Left ventricle myocardium inferior (tissue), 1 donor: ENCODE measurements around the gene PDPN. TPM values are rescaled to one million over a fixed set of nuclear protein-coding genes. Genes with fewer than 3 reads are reported as not detected.

Source experiments
- DNase-seq: peaks from one replicate; pipeline ENCODE4 v3.0.0-alpha.2; 2020
- H3K27ac ChIP-seq: fragments of 200-600 bp; replicated peaks from 2 replicates; pipeline ENCODE4 v1.8.0; 2021
- H3K27me3 ChIP-seq: fragments of 200-600 bp; 2 replicates; pipeline ENCODE4 v1.8.0; 2021; ENCODE audit warnings: low read depth
- H3K36me3 ChIP-seq: fragments of 200-600 bp; 2 replicates; pipeline ENCODE4 v1.8.0; 2021
- H3K4me1 ChIP-seq: fragments of 200-600 bp; 2 replicates; pipeline ENCODE4 v1.8.0; 2021
- H3K4me3 ChIP-seq: fragments of 200-600 bp; 2 replicates; pipeline ENCODE4 v1.8.0; 2021; ENCODE audit warnings: mild to moderate bottlenecking, moderate library complexity
- H3K9me3 ChIP-seq: fragments of 200-600 bp; replicated peaks from 2 replicates; pipeline ENCODE4 v1.8.0; 2021
- intact Hi-C: fragments of 100-400 bp; cut with micrococcal nuclease; formaldehyde crosslinking; loops from one replicate; pipeline ENCODE4 v1.11.0; 2022
- total RNA-seq: library from RNA; stranded (reverse); fragmentation: NEBNext Ultra II Directional; extraction: Animal tissue kit (Norgen Biotek cat#: 25700); gene quantifications from one replicate; pipeline ENCODE4 v1.2.1, GENCODE V29; 2021
- TF ChIP-seq, protein P1 (sequence below): fragments of 200-600 bp; IDR thresholded peaks from 2 replicates; pipeline ENCODE4 v1.8.0; 2021; ENCODE audit warnings: antibody characterized with exemption, mild to moderate bottlenecking, borderline replicate concordance
- donor health status: DM: no; HTN: yes; CAD: no; lungs with severe emphysema.

PDPN gene
- total RNA-seq, 1 donor from 2014 or later = 16.7 TPM

DNA sequence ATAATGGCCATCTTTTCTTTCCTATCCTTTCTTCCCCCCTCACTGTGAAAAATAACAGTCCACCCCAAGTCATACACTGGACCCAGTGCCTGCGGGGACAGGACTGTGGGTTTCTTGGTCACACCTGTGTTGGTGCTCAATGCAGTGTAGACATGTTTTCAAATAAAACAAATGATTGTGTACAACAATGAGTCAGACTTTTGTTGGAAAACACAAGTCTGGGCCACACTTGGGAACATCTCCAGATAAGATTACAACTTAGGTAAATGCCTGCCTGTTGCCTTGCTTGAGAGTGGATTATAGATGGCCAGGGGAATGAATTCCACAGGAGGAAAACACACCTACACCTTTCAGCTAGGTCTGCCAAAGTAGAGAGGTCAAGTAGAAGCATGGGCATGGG, 34.1 kb downstream of the PDPN start:
- H3K27me3 ChIP-seq = no peaks in the 10 kb centered on the region
- TF ChIP-seq, protein P1, sequence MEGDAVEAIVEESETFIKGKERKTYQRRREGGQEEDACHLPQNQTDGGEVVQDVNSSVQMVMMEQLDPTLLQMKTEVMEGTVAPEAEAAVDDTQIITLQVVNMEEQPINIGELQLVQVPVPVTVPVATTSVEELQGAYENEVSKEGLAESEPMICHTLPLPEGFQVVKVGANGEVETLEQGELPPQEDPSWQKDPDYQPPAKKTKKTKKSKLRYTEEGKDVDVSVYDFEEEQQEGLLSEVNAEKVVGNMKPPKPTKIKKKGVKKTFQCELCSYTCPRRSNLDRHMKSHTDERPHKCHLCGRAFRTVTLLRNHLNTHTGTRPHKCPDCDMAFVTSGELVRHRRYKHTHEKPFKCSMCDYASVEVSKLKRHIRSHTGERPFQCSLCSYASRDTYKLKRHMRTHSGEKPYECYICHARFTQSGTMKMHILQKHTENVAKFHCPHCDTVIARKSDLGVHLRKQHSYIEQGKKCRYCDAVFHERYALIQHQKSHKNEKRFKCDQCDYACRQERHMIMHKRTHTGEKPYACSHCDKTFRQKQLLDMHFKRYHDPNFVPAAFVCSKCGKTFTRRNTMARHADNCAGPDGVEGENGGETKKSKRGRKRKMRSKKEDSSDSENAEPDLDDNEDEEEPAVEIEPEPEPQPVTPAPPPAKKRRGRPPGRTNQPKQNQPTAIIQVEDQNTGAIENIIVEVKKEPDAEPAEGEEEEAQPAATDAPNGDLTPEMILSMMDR = no peak
- H3K4me1 ChIP-seq = peaks cover 8% of the 10 kb centered on the region
- intact Hi-C loops = no loop called here
- no peaks in the 10 kb centered on the region for H3K9me3 ChIP-seq
- no peak overlapping the region for H3K4me3 ChIP-seq
- peaks cover 21% of the 10 kb centered on the region for H3K36me3 ChIP-seq
- no peak for DNase-seq
- H3K27ac ChIP-seq = no peak overlapping the region

DNA sequence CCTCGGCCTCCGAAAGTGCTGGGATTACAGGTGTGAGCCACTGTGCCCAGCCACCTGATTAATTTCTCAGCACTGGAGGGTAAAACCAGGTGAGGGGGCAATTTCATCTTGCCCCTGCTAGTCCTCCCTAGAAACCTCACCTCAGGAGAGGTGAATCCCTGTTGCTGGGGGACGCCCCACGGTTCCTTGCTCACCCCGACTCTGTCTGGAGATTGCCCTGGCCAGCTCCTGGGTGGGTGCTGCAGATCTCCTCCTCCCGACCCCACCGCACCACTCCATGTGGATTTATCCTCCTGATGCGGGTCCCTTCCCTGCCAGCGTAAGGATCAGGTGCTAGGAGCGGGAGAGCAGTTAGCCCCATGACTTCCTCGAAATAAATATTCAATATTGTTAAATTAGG, 34.9 kb downstream of the PDPN start:
- H3K36me3 ChIP-seq = peaks cover 21% of the 10 kb centered on the region
- DNase-seq = no peak
- no peaks in the 10 kb centered on the region for H3K9me3 ChIP-seq
- TF ChIP-seq, protein P1 = no peak
- no peaks in the 10 kb centered on the region for H3K27me3 ChIP-seq
- H3K4me1 ChIP-seq = peaks cover 8% of the 10 kb centered on the region
- intact Hi-C loops = no loop called here
- H3K4me3 ChIP-seq = no peak overlapping the region
- no peak overlapping the region for H3K27ac ChIP-seq

DNA sequence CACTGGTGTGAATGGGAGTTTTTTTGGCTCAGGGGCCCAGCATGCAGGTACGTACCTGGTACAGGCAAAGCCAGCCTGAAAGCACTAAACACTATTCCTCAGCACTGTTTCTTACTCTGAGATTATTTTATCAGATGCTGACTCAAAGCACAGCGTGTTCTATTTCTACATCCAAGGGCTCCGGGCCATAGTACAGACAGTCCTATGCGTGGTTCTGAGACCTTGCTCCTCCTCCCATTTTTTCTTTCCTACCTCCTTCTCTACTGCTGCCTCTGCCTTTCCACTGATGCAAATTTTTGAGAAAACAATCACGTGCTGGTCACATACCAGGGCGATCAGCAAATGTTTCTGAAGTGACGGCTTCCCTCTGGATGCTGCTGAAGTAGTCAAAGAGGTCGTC, 36.3 kb downstream of the PDPN start:
- intact Hi-C loops = no loop called here
- no peaks in the 10 kb centered on the region for H3K27me3 ChIP-seq
- H3K27ac ChIP-seq = no peak overlapping the region
- no peak for DNase-seq
- H3K9me3 ChIP-seq = no peaks in the 10 kb centered on the region
- TF ChIP-seq, protein P1 = no peak
- H3K36me3 ChIP-seq = peaks cover 16% of the 10 kb centered on the region
- H3K4me1 ChIP-seq = peaks cover 8% of the 10 kb centered on the region
- H3K4me3 ChIP-seq = no peak overlapping the region

DNA sequence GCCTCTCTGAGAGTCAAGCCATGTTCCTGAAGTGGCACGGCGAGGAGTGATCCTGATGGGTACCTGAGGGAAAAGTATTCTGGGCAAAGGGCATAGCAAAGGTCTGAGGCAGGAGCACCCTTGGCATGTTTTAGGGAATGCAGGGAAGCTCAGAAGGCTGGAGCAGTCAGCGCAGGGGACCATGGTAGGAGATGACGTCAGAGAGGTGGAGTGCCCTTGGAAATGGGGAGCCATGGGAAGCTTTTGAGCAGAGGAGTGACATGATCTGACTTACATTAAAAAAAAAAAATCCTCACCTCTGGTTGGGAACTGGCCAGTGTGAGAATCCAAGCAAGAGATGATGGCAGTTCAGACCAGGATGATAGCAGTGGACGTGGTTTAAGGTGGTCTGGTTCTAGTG, 37.2 kb downstream of the PDPN start:
- Histone ChIP-seq H3K27ac (no peak overlapping the region), H3K36me3 (peaks cover 7% of the 10 kb centered on the region), H3K9me3 (no peaks in the 10 kb centered on the region), H3K27me3 (no peaks in the 10 kb centered on the region), H3K4me3 (no peak overlapping the region), H3K4me1 (peaks cover 8% of the 10 kb centered on the region)
- DNase-seq = no peak
- TF ChIP-seq, protein P1 = no peak
- intact Hi-C loops = no loop called here

DNA sequence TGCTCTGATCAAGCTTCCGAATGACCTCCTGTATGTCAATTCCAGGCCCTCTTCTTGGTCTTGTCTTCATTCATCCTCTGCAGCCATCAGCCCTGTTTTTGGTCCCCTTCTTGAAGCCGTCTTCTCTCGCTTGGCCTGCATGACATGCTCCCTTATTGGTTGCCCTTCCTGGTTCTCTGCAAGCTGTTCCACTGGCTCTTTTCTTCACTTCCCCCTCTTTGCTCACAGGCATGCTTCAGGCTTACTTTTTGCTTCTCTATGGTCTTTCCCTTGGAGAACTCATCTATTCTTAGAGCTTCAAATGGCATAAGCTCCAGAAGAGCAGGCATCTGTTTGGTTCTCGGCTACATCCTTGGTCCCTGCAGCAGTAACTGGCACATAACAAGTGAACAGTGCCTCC, 38.8 kb downstream of the PDPN start:
- peaks cover 8% of the 10 kb centered on the region for H3K4me1 ChIP-seq

More for the DNA sequence above, 38.8 kb downstream of the PDPN start:
- H3K4me3 ChIP-seq = no peak overlapping the region
- H3K36me3 ChIP-seq = no peaks in the 10 kb centered on the region
- no peak for DNase-seq
- TF ChIP-seq, protein P1 = no peak
- no peak overlapping the region for H3K27ac ChIP-seq
- no peaks in the 10 kb centered on the region for H3K27me3 ChIP-seq
- no peaks in the 10 kb centered on the region for H3K9me3 ChIP-seq
- intact Hi-C loops = no loop called here
